Measurements from ENCODE around the gene AGBL3.
"Not testable (repeated sequence)": the region's sequence is repeated elsewhere in the genome, so short reads cannot be mapped to it uniquely, and the experiment has no call there.

The AGBL3 gene

GRCh38 chr7:134963036-134963435 lies 23.3 kb upstream of the AGBL3 start:
- DNase-seq (ENCODE audit: low read depth), result no peak

DNA sequence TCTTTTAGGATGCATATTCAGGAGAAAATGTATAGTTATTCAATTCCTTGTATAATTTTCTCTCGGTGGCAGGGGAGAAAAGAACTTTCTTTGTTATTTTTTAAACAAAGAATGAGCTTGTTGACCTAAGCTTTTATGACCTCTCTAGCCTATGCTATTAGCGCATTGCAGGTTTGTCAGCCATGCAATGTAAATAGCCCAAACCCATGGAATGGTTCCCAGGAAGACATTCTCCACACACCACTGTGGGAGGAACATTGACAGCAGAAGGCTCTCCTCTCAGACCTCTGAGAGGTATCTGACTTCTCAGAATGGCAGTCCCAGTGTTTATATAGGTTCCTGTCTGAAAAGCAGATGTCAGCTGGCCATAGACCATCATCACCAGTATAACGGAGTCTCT lies 19.6 kb upstream of the AGBL3 start:
- no peak for DNase-seq (ENCODE audit: low read depth)

GRCh38 chr7:134968110-134968509 lies 18.2 kb upstream of the AGBL3 start:
- no peak for DNase-seq (ENCODE audit: low read depth)

- DNase-seq (ENCODE audit: low read depth), result not testable (repeated sequence)
Observed at GRCh38 chr7:134981645-134982044, 4.7 kb upstream of the AGBL3 start.

DNA sequence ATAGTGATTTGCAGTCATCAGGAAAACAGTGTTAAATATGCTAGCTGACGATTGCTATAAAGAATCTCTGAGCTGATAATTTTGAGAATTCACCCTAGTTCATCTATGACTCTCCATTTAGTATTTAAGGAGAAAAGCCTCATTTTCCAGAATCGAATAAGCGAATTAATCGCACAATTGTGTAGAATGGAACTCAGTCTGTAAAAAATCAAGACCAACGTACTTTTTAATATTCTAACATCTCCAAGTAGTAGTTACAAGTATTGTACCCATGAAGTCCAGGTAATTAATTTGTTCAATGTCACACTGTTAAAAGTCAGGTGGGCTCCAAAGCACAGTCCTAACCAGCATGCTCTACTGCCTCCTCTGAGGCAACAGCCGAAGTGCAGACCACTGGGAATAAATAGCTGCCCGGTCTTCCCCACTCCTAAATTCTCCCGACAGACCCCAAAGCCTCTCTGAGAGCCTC lies 380 bp upstream of the AGBL3 start:
- DNase-seq (ENCODE audit: low read depth), result no peak

GRCh38 chr7:134988161-134988560 lies 1.9 kb downstream of the AGBL3 start:
- no peak for DNase-seq (ENCODE audit: low read depth)

GRCh38 chr7:134991469-134992339 lies 5.4 kb downstream of the AGBL3 start:
- DNase-seq (ENCODE audit: low read depth), result no peak

DNA sequence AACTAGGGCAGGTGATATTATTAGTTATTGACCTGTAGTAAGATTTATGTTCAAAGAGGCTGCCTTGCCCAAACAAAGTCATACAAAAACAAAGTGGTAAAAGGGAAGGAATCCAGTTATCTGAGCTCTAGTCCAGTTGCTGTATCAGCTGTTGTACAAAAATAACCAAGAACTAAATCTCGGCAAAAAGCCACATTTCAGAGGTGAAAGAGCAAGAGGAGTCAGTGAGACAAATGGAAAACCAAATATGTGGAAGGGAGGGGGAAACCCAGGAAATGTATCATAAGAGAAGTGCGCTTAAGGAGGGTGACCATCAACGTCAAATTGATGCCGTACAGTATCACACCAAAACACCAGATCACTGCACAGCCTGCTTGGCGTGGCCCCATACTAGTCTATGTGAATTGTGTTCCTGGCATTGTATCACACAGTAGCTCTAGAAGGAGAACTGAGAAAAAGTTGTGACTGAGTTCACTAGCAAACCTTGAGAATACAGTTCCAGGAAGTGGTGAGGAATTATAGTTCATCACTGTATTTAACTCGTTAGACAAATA lies 6.4 kb downstream of the AGBL3 start:
- DNase-seq (ENCODE audit: low read depth), result no peak

DNA sequence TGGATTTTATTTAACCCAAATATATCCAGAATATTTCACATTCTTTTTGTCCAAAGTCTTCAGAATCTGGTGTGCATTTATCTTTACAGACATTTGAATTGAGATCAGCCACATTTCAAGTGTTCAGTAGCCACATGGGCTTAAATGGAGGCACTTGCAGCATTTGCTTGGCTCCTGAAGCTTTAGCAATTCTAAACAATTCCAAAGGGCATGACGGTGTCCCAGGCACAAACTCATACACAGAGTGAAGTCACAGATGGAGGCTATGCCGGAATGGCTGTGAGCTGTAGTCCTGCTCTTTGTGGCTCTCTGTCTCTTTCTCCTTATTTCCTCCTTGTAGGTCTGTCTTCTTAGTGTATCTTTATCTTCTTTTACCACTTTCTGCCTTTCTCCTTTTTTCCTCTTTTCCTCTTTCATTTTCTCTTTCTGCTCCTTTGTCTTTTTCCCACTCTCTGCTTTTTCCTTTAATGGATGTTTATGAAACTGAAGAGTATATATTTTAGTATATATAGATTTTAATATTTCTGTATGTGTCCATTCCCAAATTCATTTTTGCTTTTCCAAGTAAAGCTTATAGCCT lies 7.7 kb downstream of the AGBL3 start:
- no peak for DNase-seq (ENCODE audit: low read depth)

GRCh38 chr7:134995239-134996096 lies 9.2 kb downstream of the AGBL3 start:
- no peak for DNase-seq (ENCODE audit: low read depth)

GRCh38 chr7:134996097-134996550 lies 9.8 kb downstream of the AGBL3 start:
- no peak for DNase-seq (ENCODE audit: low read depth)

DNA sequence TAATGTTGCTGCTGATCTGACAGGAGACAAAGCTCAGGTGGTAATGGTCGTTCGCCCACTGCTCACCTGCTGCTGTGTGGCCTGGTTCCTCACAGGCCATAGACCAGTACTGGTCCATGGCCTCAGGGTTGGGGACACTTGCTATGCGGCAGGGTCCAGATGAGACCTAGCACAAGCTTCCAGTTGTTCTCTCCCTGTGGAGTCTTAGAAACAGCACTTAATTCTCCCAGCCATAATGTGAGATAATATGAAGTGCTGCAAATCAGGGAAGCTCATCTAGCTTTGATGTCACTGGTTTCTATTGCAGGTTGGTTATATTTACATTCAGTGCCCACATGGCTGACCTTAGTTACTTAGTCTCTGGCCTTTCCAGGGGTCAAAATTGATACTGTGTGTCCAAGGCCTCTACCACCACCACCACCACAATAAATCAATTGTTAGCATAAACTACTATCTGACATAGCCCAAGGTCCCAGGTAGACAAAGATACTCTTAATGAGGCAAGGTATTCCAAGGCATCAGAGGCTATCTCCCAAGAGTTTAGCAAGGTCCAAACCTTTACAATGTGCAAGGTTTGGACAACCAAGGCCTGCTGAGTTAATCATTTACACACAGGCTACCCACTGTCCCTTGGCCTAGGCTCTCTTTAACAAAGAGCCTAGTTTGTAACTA lies 11.0 kb downstream of the AGBL3 start:
- DNase-seq (ENCODE audit: low read depth), result no peak

- DNase-seq (ENCODE audit: low read depth), result no peak
Observed at GRCh38 chr7:134999136-134999535, 12.8 kb downstream of the AGBL3 start.

DNA sequence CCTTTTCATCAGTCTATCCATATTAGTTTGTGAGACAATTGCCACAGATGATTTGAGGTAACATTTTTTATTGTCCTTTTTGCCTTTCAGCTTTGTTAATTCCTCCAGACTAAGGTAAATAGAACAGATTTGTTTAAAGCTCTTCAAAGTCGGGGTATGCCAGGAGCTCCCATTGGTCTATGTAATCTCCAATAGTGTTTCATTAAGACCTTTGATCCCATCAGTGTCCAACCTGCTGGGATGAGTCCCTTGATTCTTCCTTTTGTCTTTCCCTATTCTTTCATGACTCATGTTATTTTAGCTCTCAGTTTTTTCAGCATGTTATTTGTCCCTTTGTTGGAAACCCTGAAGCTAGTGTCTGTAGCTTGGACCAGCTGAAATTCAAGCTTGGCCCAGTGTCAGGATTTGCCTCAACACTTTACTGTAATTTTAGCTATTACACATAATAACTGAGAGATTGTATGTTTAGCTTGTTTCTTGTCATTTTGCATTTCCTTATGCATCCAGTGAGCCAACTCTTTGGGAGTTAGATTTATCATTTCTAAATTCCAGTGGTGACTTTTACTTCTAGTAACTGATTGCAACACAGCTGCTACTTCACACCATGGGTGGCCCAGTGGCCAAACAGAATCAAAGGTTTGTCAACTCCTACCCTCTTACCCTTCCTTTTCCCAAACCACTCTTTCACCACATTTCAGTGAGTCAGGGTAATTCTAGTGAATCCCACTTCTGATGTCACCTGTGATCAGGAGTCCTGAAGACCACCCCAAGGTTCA lies 15.3 kb downstream of the AGBL3 start:
- no peak for DNase-seq (ENCODE audit: low read depth)

- no peak for DNase-seq (ENCODE audit: low read depth)
Observed at GRCh38 chr7:135012229-135012628, 25.9 kb downstream of the AGBL3 start.

DNA sequence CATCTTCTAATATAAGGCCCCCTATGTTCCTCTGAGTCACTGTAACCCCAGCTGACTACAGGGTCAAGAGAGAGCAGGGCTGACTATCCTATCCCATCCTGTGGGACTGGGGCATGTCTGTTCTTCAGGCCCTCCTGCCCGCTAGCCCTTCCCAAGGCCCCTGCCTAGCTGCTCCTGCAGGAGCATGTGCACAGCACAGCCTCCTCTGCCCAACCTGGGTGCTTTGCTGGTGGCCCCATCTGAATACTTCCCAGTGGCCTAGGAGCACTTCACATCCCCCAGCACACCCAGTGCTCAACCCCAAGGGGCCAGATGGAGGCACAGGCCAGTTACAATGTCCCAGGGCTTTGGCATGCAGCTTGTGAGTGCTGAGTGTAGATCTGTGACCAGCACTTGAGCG lies 37.3 kb downstream of the AGBL3 start:
- DNase-seq (ENCODE audit: low read depth), result no peak

- DNase-seq (ENCODE audit: low read depth), result no peak
Observed at GRCh38 chr7:135035252-135035651, 48.9 kb downstream of the AGBL3 start.

DNA sequence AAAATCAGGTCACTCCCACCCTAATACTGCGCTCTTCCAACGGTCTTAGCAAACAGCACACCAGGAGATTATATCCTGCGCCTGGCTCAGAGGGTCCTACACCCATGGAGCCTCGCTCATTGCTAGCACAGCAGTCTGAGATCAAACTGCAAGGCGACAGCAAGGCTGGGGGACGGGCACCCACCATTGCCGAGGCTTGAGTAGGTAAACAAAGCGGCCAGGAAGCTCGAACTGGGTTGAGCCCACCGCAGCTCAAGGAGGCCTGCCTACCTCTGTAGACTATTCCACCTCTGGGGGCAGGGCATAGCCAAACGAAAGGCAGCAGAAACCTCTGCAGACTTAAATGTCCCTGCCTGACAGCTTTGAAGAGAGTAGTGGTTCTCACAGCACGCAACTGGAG lies 80.7 kb downstream of the AGBL3 start:
- DNase-seq (ENCODE audit: low read depth), result not testable (repeated sequence)

DNA sequence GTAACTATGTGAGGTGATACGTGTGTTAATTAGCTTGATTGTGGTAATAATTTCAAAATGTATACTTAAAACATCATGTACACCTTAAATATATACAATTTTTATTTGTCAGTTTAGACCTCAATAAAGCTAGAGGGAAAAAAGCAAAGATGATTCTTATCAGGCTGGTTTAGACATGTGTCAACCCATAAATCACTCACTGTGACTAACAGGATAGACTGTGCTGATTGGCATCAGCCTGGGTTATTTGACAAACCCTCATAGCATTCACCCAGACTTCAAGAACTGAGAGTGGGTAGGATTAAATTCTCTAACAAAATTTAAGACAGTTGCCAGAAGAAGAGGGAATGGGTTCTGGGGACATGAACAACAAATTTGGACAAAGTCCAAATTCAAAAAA lies 87.8 kb downstream of the AGBL3 start:
- no peak for DNase-seq (ENCODE audit: low read depth)

DNA sequence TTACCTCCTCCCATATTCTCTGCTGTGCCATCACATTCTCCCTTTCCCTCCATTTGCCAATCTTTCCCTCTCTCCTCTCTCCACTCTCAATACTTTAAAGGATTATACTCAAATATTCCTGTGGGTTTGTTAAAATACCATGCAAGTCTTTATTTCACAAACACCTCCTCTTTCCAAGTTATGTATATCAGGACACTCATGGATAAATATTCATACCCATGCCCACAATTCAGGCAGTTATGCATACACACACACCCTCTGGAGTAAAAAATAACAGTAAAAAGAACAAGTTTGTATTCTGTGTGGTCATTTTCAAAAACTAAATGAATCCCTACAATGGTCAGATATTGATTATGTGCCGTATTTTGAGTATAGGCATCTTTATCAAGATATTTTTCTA lies 88.2 kb downstream of the AGBL3 start:
- no peak for DNase-seq (ENCODE audit: low read depth)

DNA sequence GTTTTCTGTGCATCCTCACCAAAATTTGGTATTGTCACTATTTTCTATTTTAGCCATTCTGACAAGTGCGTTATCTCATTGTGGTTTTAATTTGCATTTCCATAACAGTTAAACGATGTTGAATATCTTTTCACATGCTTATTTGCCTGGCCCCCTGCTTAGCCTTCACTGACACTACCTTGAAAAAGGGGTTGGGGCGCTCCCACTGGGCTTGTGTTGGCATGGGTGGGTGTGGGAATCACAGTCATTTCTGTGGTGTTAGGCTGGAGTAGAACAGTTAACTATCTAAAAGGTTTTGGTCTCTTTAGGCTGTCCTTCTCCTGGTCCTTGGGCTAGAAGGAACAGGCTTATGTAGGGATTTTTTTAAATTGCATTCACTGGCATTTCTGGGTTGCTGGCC lies 89.4 kb downstream of the AGBL3 start:
- no peak for DNase-seq (ENCODE audit: low read depth)
